ENCODE results near the gene DENND1B.

DNA sequence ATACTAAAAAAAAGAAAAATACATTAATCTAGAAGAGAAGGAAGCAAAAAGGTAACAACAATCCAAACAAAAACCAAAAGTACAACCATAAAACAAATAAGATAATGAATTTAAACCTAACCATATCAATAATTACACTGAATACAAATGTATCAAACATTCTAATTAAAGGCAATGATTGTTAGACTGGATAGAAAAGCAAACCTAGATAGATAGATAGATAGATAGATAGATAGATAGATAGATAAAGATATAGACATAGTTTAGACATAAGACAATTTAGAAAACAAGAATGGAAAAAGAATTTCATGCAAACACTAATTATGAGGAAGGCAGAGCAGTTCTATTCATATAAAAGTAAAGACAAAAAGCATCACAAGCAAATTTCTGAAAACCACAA is 24.9 kb downstream of the DENND1B start:
- TF ChIP-seq, protein P1, sequence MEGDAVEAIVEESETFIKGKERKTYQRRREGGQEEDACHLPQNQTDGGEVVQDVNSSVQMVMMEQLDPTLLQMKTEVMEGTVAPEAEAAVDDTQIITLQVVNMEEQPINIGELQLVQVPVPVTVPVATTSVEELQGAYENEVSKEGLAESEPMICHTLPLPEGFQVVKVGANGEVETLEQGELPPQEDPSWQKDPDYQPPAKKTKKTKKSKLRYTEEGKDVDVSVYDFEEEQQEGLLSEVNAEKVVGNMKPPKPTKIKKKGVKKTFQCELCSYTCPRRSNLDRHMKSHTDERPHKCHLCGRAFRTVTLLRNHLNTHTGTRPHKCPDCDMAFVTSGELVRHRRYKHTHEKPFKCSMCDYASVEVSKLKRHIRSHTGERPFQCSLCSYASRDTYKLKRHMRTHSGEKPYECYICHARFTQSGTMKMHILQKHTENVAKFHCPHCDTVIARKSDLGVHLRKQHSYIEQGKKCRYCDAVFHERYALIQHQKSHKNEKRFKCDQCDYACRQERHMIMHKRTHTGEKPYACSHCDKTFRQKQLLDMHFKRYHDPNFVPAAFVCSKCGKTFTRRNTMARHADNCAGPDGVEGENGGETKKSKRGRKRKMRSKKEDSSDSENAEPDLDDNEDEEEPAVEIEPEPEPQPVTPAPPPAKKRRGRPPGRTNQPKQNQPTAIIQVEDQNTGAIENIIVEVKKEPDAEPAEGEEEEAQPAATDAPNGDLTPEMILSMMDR (IDR thresholded peaks at IDR 0.05; ENCODE audit: borderline replicate concordance, extremely low read depth, low read length, poor library complexity, severe bottlenecking), result no peak
- TF ChIP-seq EZH2 (IDR thresholded peaks at IDR 0.05; ENCODE audit: borderline replicate concordance, low read depth, low read length, severe bottlenecking), result no peak
